Left forelimb (tissue), 1 donor: Measurements from ENCODE around the gene SORBS1.

Source experiments
- DNase-seq: peaks from one replicate; pipeline ENCODE4 v3.0.0-alpha.2; 2018; ENCODE audit warnings: low spot score

Gene SORBS1

GRCh38 chr10:95289921-95290421 lies 271.2 kb downstream of the SORBS1 start:
- no peak for DNase-seq

GRCh38 chr10:95289003-95289920 lies 271.9 kb downstream of the SORBS1 start:
- no peak for DNase-seq

DNA sequence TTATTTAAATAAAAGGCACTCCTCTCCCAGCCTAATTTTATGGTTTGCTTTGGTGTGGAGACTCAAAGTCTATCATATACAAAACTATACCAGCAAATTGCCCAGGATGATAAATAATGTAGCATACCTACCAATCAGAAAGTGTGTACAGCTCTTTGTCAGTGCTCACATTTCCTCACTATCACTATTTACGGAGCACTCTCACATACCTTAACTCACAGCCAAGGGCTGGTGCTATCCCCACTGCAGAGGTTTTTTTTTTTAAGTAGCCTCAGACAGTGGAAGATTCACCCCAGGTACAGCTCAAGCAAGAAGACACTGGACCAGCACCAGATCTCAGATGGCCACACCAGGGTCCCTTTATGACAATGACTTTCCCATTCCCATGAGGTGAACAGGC lies 272.9 kb downstream of the SORBS1 start:
- DNase-seq: no peak

DNA sequence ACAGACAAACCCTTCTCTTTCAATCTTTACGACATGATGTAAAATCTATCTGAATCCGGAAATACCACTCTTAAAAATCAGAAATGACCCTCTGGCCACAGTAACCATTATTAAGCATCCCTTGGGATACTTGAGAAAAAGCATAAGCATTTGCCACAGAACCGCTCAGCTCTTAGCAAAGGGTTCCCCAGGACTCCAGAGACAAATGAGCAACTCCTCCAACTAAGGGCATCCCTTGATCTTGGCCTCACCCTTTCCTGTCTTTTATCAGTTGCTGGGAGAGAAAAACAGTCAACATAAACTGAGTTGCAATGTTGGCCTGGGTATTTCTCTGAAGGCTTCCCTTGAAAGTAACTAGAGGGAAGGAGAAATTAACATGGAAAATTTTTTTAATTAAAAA lies 273.9 kb downstream of the SORBS1 start:
- no peak for DNase-seq

DNA sequence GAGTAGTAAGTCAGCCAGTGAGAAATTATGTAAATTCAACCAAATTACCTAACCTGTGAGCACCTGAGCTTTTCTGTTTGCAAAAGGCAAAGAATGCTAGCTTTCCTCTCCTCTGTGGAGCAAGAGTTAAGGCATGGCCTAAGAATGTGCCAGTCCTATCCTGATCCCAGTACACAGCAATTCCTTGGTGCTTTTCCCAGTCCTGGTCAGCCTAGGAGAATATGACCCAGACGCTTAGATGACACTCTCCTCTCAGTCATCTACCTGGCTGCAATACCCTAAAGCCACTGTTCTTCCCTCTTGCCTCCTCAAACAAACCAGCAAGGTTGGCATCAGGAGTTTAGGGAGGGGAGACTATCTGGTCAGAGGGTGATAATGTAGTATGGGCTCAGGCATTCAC lies 274.5 kb downstream of the SORBS1 start:
- DNase-seq: no peak

GRCh38 chr10:95285556-95285955 lies 275.6 kb downstream of the SORBS1 start:
- no peak for DNase-seq

- no peak for DNase-seq
Observed at GRCh38 chr10:95284807-95285206, 276.4 kb downstream of the SORBS1 start.

GRCh38 chr10:95282107-95282506 lies 279.1 kb downstream of the SORBS1 start:
- DNase-seq: no peak

DNA sequence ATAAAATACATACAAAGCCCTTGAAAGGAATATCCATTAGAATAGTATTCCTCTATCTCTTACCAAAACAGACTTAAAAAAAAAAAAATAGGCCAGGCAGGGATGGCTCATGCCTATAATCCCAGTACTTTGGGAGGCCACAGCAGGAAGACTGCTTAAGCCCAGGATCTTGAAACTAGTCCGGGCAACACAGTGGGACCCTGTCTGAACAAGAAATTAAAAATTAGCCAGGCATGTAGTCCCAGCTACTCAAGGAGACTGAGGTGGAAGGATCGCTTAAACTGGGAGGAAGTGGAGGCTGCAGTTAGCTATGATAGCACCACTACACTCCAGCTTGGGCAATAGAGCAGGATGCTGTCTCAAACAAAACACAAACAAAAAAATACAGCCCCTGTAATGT lies 280.0 kb downstream of the SORBS1 start:
- no peak for DNase-seq

DNA sequence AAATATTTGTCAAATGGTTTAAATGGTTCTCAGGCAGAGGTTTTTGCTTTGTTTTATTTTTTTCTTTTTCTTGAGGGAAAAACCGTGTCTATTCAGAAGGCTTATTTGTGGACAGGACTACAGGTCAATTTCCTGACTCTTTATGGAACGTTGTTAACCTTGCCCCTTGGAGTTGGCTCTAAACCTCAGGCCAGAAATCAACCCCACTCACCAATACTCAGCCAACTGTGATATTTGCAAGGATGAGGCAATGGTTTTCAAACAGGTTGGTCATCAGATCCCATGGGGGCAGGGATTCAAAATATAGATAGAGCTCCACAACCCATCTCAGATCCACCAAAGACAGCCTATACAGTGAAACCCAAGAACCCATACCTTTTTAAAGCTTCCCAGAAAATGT lies 280.5 kb downstream of the SORBS1 start:
- DNase-seq: no peak

DNA sequence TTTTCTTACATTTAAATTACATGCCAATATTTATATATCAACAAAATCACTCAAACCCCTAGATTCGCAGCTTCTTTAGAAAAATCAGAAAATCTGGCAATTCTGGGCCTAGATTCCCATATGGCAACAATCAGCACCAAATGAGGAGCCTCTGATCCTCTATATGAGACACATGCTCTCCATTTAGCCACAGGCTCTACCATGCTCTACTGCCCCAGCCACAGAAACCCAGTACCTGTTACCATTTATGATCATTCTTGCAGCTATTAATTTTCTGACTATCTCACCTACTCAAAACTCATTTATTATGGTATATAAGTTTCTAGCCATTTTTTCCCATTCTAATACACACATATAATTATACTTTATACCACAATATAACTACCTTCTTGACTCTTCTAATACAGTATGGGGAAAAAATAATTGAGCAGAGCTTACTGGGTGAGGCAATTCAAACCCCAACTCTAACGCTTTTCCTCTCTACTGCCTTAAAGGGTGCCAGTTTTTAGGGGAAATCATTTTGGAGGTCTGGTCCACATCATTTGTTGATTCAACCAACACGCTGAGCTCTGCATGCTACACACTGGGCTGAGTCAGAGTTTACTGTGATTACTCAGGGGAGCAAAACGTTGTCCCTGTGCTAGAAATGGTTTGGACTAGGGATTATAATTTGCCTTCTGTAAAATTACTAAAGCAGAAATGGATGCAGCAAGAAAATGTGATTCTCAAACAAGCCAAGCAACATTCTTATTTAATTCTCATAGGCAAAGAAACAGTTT lies 281.9 kb downstream of the SORBS1 start:
- DNase-seq: no peak

DNA sequence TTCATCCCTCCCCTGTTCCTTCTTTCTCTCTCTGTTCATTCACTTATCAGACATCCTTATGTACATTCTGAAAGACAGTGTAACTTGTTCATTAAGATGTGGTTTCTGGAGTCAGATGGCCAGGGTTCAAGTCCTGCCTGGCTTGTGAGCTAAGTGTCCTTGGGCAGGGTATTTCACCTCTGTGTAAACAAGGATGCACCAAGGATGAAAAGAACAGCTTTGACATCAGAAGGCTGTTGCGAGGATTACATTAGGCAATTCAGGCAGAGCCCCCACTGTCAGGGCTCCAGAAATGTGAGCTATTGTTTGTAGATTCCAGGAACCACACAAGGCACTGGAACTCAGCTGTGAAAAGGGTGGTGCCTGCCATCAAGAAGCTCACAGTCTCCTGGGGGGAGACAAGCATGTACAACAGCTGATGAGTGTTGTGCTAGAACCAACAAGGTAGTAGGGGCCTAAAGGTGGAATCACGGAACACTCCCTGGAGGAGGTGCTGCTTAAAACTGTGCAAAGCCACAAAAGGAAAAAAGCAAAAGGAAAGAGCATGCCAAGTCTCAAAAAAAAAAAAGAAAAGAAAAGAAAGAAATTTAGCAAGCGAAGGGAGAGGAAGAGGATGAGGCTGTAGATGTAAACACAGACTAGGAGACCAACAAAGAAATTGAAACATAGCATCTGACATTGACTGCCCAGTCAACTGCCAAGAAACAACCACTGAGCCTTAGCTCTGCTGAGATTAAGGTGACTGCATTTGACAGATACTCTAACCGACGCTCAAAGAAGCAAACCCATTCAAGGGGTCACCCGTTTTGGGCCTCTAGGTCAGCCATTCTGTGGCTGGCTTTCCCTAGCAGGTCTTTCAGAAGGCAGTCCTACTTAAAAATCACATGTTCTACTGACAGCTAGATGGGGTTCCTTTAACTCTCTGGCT lies 282.8 kb downstream of the SORBS1 start:
- no peak for DNase-seq

DNA sequence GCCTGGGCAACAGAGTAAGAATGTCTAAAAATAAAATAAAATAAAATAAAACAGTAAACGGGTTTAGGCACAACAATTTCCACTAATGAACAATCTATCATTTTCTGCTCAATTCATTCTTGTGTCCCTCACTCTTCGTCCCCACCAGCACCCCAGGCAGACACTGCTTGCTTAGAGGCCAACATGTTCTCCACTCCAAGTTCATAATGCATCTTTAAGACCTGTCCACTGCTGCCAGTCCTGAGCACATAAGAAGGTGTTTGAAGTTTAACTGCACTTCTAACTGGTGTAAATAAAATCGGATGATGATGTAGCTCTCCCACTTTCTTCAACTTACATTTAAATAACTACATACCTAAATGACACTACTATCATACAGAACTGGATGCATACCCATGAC lies 283.6 kb downstream of the SORBS1 start:
- no peak for DNase-seq

GRCh38 chr10:95277201-95277570 lies 284.0 kb downstream of the SORBS1 start:
- DNase-seq: no peak

- no peak for DNase-seq
Observed at GRCh38 chr10:95276367-95277200, 284.6 kb downstream of the SORBS1 start.

- no peak for DNase-seq
Observed at GRCh38 chr10:95275726-95276366, 285.3 kb downstream of the SORBS1 start.

DNA sequence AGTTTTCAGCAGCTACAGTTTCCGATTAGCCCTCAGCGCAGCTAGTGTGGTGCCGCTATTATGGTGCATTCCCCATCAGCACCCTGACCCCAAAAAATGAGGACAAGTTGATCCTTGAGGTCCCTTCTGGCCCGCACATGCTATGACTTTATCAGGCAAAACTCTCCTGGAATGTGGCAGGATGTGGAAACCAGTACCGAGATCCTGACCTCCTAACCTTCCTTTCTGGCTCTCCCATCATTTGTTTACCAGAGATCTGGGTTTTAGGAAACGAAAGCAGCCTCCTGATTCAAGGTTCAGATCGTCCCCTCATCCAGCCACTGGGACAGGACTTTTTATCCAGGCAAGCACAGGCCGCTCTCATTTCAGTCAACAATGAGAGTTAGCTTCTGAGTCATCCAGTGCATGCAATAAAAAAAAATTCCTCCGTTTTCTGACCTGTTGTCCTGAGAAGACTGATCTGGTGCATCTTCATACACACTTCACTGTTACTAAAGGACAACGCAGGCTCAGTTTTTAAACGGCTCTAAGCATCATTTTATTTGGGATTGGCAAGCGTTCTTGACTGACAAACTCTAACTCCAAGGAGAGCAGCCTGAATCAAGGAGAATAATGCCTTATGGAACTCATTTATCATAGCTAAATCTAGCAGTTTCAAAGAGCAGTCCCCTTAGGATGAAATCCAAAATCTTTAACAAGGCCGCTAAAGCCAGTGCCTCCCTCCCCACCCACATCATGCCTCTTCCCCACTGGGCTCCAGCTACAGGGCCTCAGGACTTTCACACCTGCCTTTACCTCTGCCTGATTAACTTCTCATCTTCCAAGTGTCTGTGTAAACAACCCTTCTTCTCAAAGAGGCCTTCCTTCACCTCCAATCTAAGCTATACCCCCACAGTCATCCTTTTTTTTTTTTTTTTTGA lies 287.5 kb downstream of the SORBS1 start:
- DNase-seq: no peak

DNA sequence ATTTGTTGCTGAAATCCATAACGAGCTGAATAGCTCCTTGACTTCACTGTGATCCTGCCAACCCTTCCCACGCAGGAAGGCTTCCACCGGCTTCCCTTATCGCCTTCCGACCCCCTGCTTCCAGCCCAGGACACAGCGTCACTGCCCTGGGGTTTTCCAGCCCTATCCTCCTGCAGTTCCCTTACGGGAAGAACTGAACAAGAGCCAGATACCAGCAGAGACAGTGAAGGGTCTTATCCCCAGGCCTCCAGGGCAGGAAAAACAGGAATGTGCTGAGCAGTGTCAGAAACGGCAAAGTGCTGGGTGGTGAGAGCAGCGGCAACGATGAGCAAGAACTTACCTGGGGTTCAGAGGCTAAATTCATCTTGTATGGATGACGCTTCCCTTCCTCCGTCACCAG lies 292.7 kb downstream of the SORBS1 start:
- DNase-seq: no peak

GRCh38 chr10:95267251-95267650 lies 293.9 kb downstream of the SORBS1 start:
- no peak for DNase-seq
